KOPT-K1 (cell line): ENCODE measurements around the gene SPAG16.

Experiments
- H3K27ac ChIP-seq: fragments of 200-600 bp; sonication (generic); 2 replicates; pipeline ENCODE4 v1.5.1; 2016; ENCODE audit warnings: antibody characterized with exemption, mild to moderate bottlenecking, low read depth, low read length; ENCODE audit not compliant: poor library complexity, severe bottlenecking
- H3K36me3 ChIP-seq: fragments of 200-600 bp; sonication (generic); 2 replicates; pipeline ENCODE4 v1.5.1; 2017; ENCODE audit warnings: antibody characterized with exemption, mild to moderate bottlenecking, low read length, moderate library complexity; ENCODE audit not compliant: insufficient read depth
- H3K9me3 ChIP-seq: fragments of 200-600 bp; sonication (generic); 2 replicates; pipeline ENCODE4 v1.5.1; 2017; ENCODE audit warnings: antibody characterized with exemption, low read length, mild to moderate bottlenecking; ENCODE audit not compliant: insufficient read depth, poor library complexity, severe bottlenecking

The SPAG16 gene

GRCh38 chr2:214185546-214185945 lies 901.3 kb downstream of the SPAG16 start:
- Histone ChIP-seq H3K9me3 (no peaks in the 10 kb centered on the region), H3K27ac (no peak overlapping the region), H3K36me3 (no peaks in the 10 kb centered on the region)

- H3K27ac ChIP-seq, result no peak overlapping the region
- no peaks in the 10 kb centered on the region for H3K36me3 ChIP-seq
- no peaks in the 10 kb centered on the region for H3K9me3 ChIP-seq
Observed at GRCh38 chr2:214192711-214193110, 908.4 kb downstream of the SPAG16 start.

- Histone ChIP-seq H3K36me3 (no peaks in the 10 kb centered on the region), H3K27ac (no peak overlapping the region), H3K9me3 (no peaks in the 10 kb centered on the region)
Observed at GRCh38 chr2:214193943-214194342, 909.7 kb downstream of the SPAG16 start.

- no peaks in the 10 kb centered on the region for H3K36me3 ChIP-seq
- H3K9me3 ChIP-seq, result no peaks in the 10 kb centered on the region
- no peak overlapping the region for H3K27ac ChIP-seq
Observed at GRCh38 chr2:214196260-214196659, 912.0 kb downstream of the SPAG16 start.

- Histone ChIP-seq H3K36me3 (no peaks in the 10 kb centered on the region), H3K27ac (no peak overlapping the region)
Observed at GRCh38 chr2:214201892-214202291, 917.6 kb downstream of the SPAG16 start.

GRCh38 chr2:214203214-214203613 lies 919.0 kb downstream of the SPAG16 start:
- no peaks in the 10 kb centered on the region for H3K9me3 ChIP-seq
- H3K27ac ChIP-seq, result no peak overlapping the region
- H3K36me3 ChIP-seq, result no peaks in the 10 kb centered on the region

More at GRCh38 chr2:214201892-214202291, 917.6 kb downstream of the SPAG16 start:
- H3K9me3 ChIP-seq, result no peaks in the 10 kb centered on the region

GRCh38 chr2:214203744-214204289 lies 919.6 kb downstream of the SPAG16 start:
- Histone ChIP-seq H3K9me3 (no peaks in the 10 kb centered on the region), H3K36me3 (no peaks in the 10 kb centered on the region), H3K27ac (no peak overlapping the region)

GRCh38 chr2:214215107-214215506 lies 930.8 kb downstream of the SPAG16 start:
- Histone ChIP-seq H3K36me3 (no peaks in the 10 kb centered on the region), H3K9me3 (no peaks in the 10 kb centered on the region)

GRCh38 chr2:214217136-214217535 lies 932.9 kb downstream of the SPAG16 start:
- Histone ChIP-seq H3K36me3 (no peaks in the 10 kb centered on the region), H3K27ac (no peak overlapping the region), H3K9me3 (no peaks in the 10 kb centered on the region)

More at GRCh38 chr2:214215107-214215506, 930.8 kb downstream of the SPAG16 start:
- no peak overlapping the region for H3K27ac ChIP-seq

- no peaks in the 10 kb centered on the region for H3K36me3 ChIP-seq
- H3K27ac ChIP-seq, result no peak overlapping the region
- H3K9me3 ChIP-seq, result no peaks in the 10 kb centered on the region
Observed at GRCh38 chr2:214217599-214217998, 933.3 kb downstream of the SPAG16 start.

GRCh38 chr2:214220251-214220650 lies 936.0 kb downstream of the SPAG16 start:
- Histone ChIP-seq H3K36me3 (no peaks in the 10 kb centered on the region), H3K27ac (no peak overlapping the region), H3K9me3 (no peaks in the 10 kb centered on the region)

- no peak overlapping the region for H3K27ac ChIP-seq
- H3K36me3 ChIP-seq, result no peaks in the 10 kb centered on the region
- H3K9me3 ChIP-seq, result no peaks in the 10 kb centered on the region
Observed at GRCh38 chr2:214226061-214226460, 941.8 kb downstream of the SPAG16 start.

GRCh38 chr2:214232271-214232670 lies 948.0 kb downstream of the SPAG16 start:
- no peaks in the 10 kb centered on the region for H3K36me3 ChIP-seq
- H3K9me3 ChIP-seq, result no peaks in the 10 kb centered on the region
- no peak overlapping the region for H3K27ac ChIP-seq

GRCh38 chr2:214233164-214233563 lies 948.9 kb downstream of the SPAG16 start:
- Histone ChIP-seq H3K27ac (no peak overlapping the region), H3K9me3 (no peaks in the 10 kb centered on the region), H3K36me3 (no peaks in the 10 kb centered on the region)

GRCh38 chr2:214242797-214243196 lies 958.5 kb downstream of the SPAG16 start:
- no peaks in the 10 kb centered on the region for H3K9me3 ChIP-seq
- H3K27ac ChIP-seq, result no peak overlapping the region
- no peaks in the 10 kb centered on the region for H3K36me3 ChIP-seq

GRCh38 chr2:214244847-214245246 lies 960.6 kb downstream of the SPAG16 start:
- Histone ChIP-seq H3K27ac (no peak overlapping the region), H3K9me3 (no peaks in the 10 kb centered on the region), H3K36me3 (no peaks in the 10 kb centered on the region)
